Thyroid gland (tissue), 4 donors: ENCODE results near the gene VRK3. TPM values are rescaled to one million over a fixed set of nuclear protein-coding genes. Genes with fewer than 3 reads are reported as not detected.
"Not testable (repeated sequence)": the region's sequence is repeated elsewhere in the genome, so short reads cannot be mapped to it uniquely, and the experiment has no call there.

ENCODE experiments used
- DNase-seq, 2 donors: peaks; one replicate each; pipeline ENCODE4 v3.0.0-alpha.2; 2019
- H3K27ac ChIP-seq, 3 donors: fragments of 200-600 bp; sonication (generic); 1 replicate in 2 of 3; 2 replicates in 1 of 3; pipeline ENCODE4 v1.5.1; 2016 to 2019; ENCODE audit warnings: mild to moderate bottlenecking in 1 of 3, moderate library complexity in 1 of 3
- H3K27me3 ChIP-seq: fragments of 200-600 bp; sonication (generic); one replicate; pipeline ENCODE4 v1.5.1; 2019
- H3K36me3 ChIP-seq, 2 donors: fragments of 200-600 bp; sonication (generic); one replicate each; pipeline ENCODE4 v1.5.1; 2016 to 2019
- H3K4me1 ChIP-seq, 2 donors: fragments of 200-600 bp; sonication (generic); one replicate each; pipeline ENCODE4 v1.5.1; 2017 to 2019
- H3K4me3 ChIP-seq, 3 donors: fragments of 200-600 bp; sonication (generic); replicated peaks in 1 of 3; 1 replicate in 2 of 3; 2 replicates in 1 of 3; pipeline ENCODE4 v1.5.1; 2016; ENCODE audit warnings: mild to moderate bottlenecking in 1 of 3
- H3K9me3 ChIP-seq: fragments of 200-600 bp; sonication (generic); one replicate; pipeline ENCODE4 v1.5.1; 2017
- POLR2A ChIP-seq, 2 donors: fragments of 450-650 bp; IDR thresholded peaks; one replicate each; pipeline ENCODE4 v1.6.1; 2017; ENCODE audit warnings: antibody characterized with exemption in 2 of 2, mild to moderate bottlenecking in 2 of 2, moderate library complexity in 1 of 2
- WGBS, 2 donors: methylation state at CpG; one replicate each; pipeline ENCODE4 v1.1.5; 2017; 5-methylcytosine and 5-hydroxymethylcytosine counted together
- intact Hi-C: fragments of 100-400 bp; cut with DNase I; formaldehyde crosslinking; loops from one replicate; pipeline ENCODE4 v1.15.1; 2023
- total RNA-seq, 4 donors: library from RNA; depleted of rRNA; stranded (reverse); fragments of >200 nt; gene quantifications; one replicate each; pipeline ENCODE4 v1.2.3, GENCODE V29; 2016
- TF ChIP-seq, protein P1 (sequence below), 6 experiments: fragments of 200-600 bp in 3 of 6; fragments of 450-650 bp in 3 of 6; sonication (generic) in 3 of 6; IDR thresholded peaks; one replicate each; pipeline ENCODE4 v1.5.1; 2016 to 2019; ENCODE audit warnings: antibody characterized with exemption in 6 of 6, mild to moderate bottlenecking in 2 of 6, inconsistent platforms in 1 of 6, moderate library complexity in 1 of 6

VRK3 gene
- total RNA-seq, 4 donors from 2014 or later = 34.7 to 52.1 (median 46.8) TPM

DNA sequence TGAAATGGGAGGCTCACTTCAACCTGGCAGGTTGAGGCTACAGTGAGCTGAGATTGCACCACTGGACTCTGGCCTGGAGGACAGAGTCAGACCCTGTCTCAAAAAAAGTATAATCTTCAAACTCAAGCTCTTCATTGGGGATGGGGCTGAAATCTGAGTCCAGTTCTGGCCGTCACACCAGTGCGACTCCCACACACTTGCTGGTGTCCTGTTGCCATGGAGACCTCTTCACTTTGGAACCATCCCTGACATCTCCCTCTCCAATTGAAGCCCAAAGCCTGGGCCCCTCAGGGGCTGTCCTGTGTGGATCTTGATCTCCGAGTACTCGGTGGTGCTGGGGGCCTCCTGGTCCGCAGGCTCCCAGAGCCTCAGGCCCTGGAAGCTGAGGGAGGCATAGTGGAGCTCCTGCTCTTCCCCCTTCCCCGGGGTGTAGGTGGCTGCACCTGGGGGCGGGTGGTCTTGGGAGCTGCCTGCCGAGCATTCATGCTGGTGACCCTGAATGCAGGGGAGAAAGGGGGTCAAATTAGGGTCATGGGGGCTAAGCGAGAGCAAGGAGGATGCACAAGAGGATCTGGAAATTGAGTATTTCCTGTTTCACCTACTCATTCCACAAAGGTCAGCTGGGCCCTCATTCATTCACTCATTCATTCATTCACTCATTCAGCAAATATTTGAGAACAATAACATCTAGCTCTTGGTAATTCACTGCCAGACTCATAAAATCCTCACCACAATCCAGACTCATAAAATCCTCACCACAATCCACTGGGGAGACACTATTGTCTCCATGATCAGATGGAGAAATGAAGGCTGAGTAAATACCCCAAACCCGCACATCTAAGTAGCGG, 75.2 kb downstream of the VRK3 start:
- H3K4me3 ChIP-seq = no peak overlapping the region
- no peaks in the 10 kb centered on the region for H3K36me3 ChIP-seq
- no peak for DNase-seq
- no peaks in the 10 kb centered on the region for H3K27me3 ChIP-seq
- H3K9me3 ChIP-seq = no peaks in the 10 kb centered on the region
- intact Hi-C loops = no loop called here
- peaks cover 33 to 36% of the 10 kb centered on the region in 2 donors for H3K4me1 ChIP-seq
- no peak overlapping the region for H3K27ac ChIP-seq
- TF ChIP-seq, protein P1, sequence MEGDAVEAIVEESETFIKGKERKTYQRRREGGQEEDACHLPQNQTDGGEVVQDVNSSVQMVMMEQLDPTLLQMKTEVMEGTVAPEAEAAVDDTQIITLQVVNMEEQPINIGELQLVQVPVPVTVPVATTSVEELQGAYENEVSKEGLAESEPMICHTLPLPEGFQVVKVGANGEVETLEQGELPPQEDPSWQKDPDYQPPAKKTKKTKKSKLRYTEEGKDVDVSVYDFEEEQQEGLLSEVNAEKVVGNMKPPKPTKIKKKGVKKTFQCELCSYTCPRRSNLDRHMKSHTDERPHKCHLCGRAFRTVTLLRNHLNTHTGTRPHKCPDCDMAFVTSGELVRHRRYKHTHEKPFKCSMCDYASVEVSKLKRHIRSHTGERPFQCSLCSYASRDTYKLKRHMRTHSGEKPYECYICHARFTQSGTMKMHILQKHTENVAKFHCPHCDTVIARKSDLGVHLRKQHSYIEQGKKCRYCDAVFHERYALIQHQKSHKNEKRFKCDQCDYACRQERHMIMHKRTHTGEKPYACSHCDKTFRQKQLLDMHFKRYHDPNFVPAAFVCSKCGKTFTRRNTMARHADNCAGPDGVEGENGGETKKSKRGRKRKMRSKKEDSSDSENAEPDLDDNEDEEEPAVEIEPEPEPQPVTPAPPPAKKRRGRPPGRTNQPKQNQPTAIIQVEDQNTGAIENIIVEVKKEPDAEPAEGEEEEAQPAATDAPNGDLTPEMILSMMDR (IDR thresholded peaks at IDR 0.05) = no peak
- TF ChIP-seq POLR2A (IDR thresholded peaks at IDR 0.05) = no peak
- 72 to 75% methylated on average over 11 of the region's 11 CpGs for WGBS, 2 donors

DNA sequence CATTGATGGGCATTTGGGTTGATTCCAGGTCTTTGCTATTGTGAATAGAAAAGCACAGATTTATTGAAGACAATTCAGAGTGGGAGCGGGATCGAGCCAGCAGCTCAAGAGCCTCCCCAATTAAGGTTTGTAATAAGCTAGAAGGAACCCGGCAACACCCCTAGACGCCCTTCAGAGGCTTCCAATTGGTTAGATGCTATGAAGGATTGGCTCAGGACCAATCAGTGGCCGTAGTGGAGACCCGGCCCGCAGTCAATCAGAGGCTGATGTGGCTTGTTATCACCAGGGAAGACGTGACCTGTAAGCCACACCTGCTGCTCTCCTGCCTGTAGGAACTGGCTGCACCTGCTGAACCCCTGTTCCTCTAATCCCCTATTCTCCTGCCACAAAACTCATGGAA, 78.8 kb downstream of the VRK3 start:
- no peak for DNase-seq
- Histone ChIP-seq H3K27me3 (no peaks in the 10 kb centered on the region), H3K4me3 (no peak overlapping the region), H3K27ac (no peak overlapping the region), H3K4me1 (peaks cover 0 to under 1% of the 10 kb centered on the region in 2 donors), H3K36me3 (no peaks in the 10 kb centered on the region), H3K9me3 (no peaks in the 10 kb centered on the region)
- intact Hi-C loops = no loop called here
- 90 to 97% methylated on average over 8 of the region's 8 CpGs for WGBS, 2 donors
- no peak for TF ChIP-seq POLR2A (IDR thresholded peaks at IDR 0.05)
- TF ChIP-seq, protein P1 (IDR thresholded peaks at IDR 0.05) = no peak

DNA sequence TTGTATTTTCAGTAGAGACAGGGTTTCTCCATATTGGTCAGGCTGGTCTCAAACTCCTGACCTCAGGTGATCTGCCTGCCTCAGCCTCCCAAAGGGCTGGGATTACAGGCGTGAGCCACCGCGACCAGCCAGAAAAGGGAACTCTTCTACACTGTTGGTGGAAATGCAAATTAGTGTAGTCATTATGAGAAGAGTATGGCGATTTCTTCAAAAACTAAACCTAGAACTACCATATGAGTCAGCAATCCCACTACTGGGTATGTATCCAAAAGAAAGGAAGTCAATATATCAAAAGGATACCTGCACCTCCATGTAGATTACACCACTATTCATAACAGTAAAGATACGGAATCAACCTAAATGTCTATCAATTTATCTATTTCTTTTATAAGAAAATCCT, 80.6 kb downstream of the VRK3 start:
- H3K36me3 ChIP-seq, H3K4me1 ChIP-seq, intact Hi-C loops, H3K27me3 ChIP-seq, H3K4me3 ChIP-seq, H3K27ac ChIP-seq, DNase-seq, H3K9me3 ChIP-seq: not testable (repeated sequence)
- 85 to 96% methylated on average over 5 of the region's 5 CpGs for WGBS, 2 donors

DNA sequence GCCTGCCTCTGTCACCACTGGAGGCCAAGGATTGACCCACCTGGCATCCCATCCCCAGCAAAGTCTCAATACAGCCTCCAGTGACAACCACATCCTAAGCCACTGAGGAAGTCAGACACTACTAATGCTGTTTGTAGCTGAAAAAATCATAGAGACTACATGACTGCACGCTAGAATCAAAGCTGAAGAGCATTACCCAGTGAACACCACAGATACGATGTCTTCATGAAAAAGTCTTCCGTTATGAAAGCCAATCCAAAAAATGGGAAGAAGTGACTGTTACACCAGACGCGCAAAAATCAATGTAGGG, 84.7 kb downstream of the VRK3 start:
- Histone ChIP-seq H3K9me3 (no peaks in the 10 kb centered on the region), H3K27me3 (no peaks in the 10 kb centered on the region), H3K36me3 (no peaks in the 10 kb centered on the region), H3K27ac (no peak overlapping the region), H3K4me3 (no peak overlapping the region), H3K4me1 (peaks cover 4 to 5% of the 10 kb centered on the region in 2 donors)
- intact Hi-C loops = no loop called here
- 92 to 93% methylated on average over 5 of the region's 5 CpGs for WGBS, 2 donors
- TF ChIP-seq POLR2A (IDR thresholded peaks at IDR 0.05) = no peak
- TF ChIP-seq, protein P1 (IDR thresholded peaks at IDR 0.05) = no peak
- no peak for DNase-seq

DNA sequence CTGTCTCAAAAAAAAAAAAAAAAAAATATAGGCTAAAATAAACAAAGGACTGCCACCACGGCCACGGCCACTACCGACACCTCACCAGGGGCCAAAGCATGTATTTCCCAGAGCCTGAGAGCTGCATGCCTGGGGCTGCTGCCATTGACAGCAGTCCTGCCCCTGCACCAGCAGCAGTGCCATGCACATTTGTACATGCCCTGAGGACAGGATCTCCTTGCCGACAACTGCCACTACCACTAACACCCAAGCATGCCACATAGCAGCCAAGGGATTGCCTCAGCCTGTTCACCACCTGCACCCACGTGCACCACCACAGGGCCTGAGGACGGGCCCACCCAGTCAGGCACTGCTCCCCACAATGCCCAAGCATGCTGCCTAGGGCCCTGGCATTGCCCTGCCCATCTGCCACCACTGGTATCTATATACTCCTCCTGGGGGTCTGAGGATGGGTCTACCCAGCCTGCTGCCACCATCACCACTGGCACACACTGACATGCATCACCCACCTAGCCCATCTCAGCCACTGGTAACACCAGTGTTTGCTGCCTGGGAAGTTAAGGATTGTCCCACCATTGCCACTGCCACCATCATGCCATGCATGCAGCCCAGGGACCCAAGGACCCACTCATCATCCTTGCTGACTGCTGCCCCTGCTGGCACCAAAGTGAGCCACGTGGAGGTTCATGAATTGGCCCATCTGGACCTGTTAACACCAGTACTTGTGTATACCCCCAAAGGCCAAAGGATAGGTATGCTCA, 85.3 kb downstream of the VRK3 start:
- Histone ChIP-seq H3K9me3 (no peaks in the 10 kb centered on the region), H3K4me1 (peaks cover 4 to 5% of the 10 kb centered on the region in 2 donors), H3K36me3 (no peaks in the 10 kb centered on the region), H3K4me3 (no peak overlapping the region), H3K27me3 (no peaks in the 10 kb centered on the region), H3K27ac (no peak overlapping the region)
- no peak for DNase-seq
- intact Hi-C loops = loop anchor here (2.0 kb wide), 1 partner anchor 45 kb away; no protein-coding TSS in a partner anchor
- TF ChIP-seq POLR2A (IDR thresholded peaks at IDR 0.05) = no peak
- TF ChIP-seq, protein P1 (IDR thresholded peaks at IDR 0.05) = no peak
- 53 to 67% methylated on average over 3 to 6 of the region's 7 CpGs for WGBS, 2 donors
